Stimulated activated CD8-positive, alpha-beta memory T cell treated with anti-CD3 and anti-CD28 coated beads, Interleukin-15, amount 100 ng/mL, for 1 hour (primary cell): Measurements from ENCODE around the gene AUTS2.
"Not testable (repeated sequence)": the region's sequence is repeated elsewhere in the genome, so short reads cannot be mapped to it uniquely, and the experiment has no call there.

ENCODE experiments used
- DNase-seq: peaks from one replicate; pipeline ENCODE4 v3.0.0-alpha.2; 2020; ENCODE audit warnings: low read depth

AUTS2 gene

DNA sequence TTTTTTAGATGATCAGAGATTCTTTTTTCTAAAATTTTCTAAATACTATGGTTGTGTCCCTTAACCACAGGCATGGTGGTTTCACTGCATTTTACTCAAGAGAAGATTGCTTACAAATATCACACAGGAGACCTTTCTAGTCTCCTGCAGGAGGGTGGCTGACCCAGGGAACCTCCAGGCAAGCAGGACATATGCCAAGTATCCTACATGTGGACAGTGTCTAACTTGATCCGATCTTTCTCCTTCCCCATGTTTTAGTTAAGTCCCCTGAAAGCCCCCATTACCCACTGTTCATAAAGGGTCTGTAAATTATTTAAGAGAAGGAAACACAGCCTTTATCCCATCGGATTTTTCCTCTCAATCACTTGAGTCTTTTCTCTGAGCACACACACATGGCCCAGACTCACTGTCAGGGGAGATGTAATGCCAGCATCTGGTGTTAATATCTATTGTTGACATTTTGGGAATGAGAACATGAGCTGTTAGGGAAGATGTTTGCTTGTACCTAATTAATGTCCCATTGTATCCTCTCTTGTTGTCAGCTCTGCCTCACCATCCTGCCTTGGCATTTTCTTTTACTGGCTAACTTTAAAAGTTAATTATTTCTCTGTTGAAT is 755.2 kb downstream of the AUTS2 start:
- no peak for DNase-seq

DNA sequence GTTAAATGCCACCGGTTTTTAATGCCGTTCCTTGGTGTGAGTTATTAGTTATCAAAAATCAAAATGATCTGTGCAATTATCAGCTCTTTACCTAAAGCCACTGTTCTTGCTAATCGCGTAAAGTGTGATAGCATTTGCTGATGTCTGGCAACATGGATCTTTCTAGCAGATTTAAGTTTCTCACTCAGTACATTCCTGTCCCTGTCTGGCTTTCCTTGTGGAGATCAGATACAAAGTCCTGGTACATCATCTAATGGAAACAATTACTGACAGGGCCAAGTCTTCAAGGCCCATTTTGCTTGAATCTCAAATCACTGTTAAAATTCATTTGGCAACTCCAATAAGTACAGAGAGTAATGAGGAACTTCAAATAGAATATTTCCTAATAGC is 755.7 kb downstream of the AUTS2 start:
- DNase-seq: no peak

DNA sequence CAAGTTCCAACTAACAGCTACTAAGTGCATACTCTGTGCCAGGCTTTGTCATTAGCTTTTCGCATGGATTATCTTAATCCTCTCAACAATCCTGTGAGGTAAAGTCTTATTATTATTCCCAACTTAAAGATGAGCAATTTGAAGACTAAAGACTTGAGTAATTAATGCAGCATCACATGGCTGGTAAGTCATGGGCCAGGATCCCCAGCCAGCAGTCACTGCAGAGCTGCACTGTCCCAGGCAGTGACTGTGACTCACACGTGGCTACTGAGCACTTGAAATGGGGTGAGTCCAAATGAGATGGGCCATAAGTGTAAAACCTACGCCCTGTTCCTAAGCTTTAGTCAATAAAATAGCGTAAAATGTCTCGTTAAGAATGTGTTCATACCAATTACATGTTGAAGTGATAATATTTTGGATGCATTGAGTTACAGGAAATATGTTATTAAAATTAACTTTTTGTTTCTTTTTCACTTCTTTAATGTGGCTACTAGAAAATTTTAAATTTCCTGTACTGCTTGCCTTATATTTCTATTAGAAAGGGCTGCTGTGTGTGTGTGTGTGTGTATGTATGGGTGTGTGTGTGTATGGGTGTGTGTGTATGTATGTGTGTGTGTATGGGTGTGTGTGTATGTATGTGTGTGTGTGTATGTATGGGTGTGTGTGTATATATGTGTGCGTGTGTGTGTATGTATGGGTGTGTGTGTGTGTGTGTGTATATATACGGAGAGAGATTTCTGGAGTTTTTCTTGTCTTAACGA is 756.3 kb downstream of the AUTS2 start:
- DNase-seq: no peak

DNA sequence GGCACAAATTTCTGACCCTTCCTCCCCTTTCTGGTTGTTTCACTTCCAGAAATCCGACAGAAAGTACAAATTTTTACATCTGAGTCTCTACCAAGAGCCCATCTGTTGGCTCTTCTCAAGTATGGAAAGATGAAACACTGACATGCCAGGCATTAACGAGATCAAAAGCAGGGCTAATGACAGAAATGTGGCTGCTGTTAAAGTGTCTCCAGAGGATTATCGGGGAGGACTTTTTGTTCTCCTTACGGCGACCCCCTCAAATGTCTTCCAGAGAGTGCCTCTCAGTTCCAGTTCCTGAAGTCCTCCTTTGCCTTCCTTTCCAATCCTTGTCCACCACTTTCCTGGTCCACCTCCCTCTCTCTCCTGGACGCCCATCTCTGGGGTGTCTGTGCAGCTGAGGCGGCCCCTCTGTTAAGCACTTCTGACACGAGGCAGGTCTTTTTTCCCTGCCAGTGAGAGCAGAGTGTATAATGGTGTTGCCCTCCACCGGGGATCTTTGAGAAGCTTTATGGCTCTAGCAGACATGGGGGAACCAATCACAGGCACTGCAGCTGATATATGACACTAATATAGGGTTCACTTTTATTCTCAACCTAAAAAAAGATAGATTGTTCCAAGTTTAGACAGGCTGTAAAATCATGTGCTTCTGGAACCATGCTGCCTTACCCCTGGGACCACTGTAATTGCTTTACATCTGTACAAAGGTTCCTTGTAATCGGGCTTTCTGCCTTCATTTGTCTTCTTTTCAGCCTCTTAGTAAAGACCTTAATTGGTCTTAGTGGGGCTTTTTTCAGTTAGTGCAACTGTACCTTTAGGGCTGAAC is 757.1 kb downstream of the AUTS2 start:
- no peak for DNase-seq

DNA sequence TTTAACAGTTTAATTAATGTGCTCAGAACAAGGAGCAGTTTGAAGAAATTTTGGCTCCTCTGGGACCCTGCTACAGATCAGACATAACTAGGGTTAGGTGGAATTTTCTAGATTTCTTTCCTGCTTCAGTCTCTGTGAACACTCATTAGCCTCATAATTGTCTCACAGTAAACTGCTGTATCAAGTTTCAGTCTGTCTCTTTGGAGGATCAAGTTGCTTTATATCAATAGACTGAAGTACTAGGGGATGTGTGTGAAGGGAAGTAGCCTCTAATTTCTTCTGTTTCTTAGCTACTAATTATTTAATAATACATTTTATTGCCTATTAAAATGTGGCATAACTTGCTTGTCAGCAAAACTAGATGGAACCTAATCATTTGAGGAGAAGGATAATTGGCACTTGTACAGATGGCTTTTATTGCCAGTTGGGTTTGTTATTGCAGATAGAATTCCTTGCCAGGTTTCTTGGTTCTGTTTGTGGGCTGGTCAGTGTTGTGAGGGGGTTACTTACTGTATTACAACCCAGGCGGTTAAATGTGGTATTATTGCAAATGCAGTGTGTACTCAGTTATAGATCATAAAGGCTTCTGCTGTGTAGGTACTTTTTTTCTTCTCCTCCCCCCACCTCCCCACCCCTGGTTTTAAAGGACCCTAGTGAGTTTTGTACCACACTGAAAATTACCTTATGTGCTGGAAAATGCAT is 758.0 kb downstream of the AUTS2 start:
- DNase-seq: no peak

DNA sequence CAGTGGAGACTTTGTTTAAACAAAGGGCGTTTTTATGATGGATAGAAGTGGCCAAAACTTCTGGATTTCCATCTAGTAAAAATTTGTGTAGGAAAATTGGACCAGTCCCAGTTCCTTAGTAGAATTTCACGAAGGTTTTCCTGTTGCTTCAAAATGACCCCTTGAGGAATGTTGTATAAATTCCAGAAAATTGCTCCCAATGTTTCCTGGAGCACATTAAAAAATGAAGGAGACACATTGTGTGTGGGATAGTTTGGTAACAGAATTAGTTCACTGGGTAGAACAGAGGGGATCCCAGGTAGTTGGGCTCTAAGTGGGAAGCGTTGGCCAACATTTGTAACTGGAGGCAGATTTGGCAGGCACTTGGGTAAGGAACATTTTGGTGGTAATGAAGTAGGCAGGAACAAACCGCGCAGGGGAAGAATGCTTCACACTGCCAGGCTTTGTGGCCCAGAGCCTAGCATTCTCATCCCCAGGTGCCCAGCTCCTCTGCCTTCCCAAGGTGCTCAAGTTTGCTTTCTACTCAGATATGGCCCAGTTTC is 758.6 kb downstream of the AUTS2 start:
- no peak for DNase-seq

DNA sequence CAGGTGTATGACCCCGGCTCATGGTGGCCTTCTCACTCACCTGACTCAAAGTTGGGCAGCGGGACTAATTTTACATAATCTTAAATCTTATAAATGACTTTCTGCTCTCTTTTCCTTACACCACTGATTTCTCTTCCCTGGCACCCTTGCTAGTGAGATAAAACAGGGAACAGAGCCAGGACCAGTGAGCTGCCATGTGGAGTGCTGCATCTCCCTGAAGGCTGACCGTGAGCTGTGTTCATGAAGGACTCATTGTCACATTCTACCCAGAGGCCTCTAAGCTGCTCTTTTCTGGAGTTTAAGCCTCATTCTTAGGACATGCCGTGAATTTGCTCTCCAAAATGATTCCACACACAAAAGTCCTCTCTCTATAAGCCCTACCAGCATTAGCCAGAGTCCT is 762.3 kb downstream of the AUTS2 start:
- DNase-seq: no peak

DNA sequence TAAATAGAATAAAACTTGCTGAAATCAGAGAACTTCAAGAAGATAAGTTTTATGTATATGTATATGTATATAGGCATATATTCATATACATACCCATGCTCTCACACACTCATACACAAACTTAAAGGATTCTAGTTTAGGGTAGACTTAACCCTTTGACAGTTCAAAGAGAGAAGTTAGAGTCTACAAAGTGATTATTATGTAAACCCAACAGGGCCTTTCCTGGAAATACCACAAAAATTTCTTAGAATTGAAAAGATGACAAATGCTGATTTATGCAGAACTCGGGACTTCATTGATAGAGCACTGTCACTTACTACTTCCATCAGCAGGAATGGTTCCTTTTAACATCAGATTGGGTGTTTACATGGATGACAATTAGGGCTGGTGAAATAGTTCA is 763.5 kb downstream of the AUTS2 start:
- no peak for DNase-seq

DNA sequence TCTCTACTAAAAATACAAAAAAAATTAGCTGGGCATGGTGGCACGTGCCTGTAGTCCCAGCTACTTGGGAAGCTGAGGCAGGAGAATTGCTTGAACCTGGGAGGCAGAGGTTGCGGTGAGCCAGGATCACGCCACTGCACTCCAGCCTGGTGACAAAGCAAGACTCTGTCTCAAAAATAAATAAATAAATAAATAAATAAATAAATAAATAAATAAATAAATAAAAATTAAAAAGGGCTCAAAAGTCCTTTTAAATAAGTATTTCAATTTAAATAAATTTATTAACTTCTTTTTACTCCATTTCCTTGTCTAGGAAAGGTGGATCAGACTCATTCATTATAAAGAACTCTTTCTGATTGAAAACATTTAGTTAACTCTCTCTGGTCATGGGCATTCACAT is 766.1 kb downstream of the AUTS2 start:
- not testable (repeated sequence) for DNase-seq

DNA sequence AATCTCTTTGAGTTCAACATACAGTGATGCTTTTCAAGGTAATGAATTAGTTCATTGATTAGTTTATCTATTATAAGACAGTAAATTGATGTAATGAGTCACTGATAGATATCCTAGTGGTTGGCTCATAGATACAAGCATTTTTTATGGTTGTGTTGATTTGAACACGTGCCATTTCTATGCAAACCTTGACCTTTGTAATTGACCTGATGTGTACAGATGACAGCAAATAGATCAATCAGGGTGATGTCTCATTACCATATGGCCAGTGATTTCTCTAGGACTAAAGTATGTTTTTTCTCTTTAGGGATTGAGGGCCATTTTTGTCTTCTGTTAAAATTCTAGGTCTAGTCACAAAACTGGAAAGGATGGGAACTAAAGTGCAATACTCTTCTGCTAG is 773.4 kb downstream of the AUTS2 start:
- no peak for DNase-seq

DNA sequence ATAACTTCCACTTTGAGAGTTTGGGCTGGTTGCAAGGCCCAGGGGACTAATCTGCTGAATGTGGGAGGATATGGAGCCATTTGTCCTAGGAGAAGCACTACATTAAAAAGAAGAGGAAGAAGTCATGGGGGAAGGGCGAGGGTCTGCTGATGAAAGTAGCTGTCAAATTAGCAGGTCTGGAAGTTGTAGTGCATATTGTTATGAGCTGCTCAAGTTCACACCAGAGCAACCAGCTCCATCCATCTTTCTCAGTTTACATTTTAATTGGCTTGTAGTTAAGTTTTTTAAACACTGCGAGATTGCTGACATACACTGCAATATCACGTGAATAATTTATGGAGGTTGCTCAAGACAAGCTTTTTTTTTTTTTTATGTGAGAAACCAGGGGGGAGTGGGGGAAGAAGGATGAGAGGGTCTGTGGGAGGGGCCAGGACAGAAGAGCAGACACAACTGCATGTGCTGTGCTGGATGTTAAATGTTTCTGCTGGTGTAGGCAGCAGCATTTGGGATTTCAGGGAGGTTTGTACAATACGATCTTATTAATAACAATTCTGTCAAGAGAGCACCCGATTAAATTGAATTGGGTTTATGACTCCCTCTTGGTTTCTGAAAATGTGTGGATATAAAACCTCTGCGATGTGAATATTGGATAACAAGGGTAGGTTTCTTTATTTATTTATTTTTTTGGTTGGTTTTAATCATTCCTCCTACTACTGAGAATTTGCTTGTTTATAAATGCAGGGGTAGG is 774.7 kb downstream of the AUTS2 start:
- DNase-seq: no peak

DNA sequence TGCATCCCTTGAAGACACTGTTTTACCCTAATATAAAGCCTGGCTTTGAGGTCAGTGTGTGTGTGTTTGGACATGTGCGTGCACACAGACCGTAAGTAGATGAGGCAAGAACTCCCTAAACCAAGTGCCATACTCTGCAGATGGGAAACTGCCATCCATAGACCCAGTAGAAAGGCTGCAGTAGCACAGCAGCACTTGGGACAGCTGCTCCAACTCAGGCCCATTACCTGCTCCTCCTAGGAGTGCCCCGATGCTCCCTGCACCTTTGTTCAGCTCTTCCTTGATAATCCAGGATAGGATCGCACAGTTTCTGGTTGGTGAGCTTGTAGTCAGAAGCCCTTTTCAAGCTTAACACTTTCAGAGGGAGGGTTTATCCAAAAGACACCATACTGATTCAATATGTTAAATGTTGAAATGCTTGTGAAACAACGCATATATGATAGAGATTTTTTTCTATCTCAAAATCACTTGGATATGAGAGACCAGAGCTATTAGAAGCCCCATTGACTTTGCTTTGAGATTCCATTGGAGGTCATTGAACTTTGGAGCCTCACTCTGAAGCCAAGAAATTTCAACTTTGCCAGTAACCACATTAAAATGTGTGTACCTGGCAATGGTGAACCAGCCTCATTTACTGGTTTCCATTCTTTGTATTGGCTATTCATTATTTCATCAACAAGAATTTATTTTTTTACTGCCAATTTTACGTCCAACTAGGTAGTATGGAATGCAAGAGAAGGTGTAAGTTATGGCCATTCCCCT is 776.7 kb downstream of the AUTS2 start:
- DNase-seq: no peak

DNA sequence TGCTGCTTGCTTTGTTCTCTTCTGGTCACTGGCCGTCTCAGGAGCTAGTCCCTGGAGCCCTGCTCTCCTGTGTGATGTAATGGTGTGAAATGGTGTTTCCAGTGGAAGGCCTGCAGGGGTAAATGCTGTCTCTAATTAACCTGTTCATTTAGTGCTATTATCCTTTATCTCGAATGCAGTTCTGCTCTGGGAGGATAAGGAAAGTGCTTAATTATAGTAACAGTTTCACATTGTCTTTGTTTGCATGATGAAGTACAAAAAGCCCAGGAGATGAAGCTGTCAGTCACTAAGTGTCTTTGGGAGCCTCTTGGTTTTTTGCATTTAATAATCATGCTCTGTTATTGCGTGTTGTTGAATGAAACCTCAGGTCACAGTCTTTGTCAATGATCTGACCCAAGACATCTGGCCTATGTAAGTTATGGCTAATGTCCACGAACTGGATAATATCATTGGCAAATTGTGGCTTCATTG is 778.3 kb downstream of the AUTS2 start:
- DNase-seq: no peak

DNA sequence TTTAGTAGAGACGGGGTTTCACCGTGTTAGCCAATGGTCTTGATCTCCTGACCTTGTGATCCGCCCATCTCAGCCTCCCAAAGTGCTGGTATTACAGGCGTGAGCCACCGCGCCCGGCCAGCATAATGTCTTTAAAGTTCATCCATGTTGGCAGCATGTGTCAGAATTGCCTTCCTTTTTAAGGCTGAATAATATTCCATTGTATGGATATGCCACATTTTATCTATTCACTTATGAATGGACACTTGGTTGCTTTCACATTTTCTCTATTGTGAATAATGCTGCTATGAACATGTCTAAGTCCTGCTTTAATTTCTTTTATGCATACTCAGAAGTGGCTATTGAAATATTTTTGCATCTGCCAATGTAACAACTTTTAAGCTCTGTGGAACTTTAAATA is 779.7 kb downstream of the AUTS2 start:
- DNase-seq: no peak

DNA sequence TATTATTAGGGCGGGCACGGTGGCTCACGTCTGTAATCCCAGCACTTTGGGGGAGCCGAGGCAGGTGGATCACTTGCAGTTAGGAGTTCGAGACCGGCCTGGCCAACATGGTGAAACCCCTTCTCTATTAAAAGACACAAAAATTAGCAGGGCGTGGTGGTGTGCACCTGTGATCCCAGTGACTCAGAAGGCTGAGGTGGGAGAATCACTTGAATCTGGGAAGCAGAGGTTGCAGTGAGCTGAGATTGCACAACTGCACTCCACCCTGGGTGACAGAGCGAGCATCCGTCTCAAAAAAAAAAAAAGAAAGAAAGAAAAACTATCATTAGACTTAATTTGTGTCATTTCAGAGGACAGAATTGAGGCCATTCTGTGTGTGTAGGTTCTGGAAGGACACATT is 780.9 kb downstream of the AUTS2 start:
- no peak for DNase-seq

DNA sequence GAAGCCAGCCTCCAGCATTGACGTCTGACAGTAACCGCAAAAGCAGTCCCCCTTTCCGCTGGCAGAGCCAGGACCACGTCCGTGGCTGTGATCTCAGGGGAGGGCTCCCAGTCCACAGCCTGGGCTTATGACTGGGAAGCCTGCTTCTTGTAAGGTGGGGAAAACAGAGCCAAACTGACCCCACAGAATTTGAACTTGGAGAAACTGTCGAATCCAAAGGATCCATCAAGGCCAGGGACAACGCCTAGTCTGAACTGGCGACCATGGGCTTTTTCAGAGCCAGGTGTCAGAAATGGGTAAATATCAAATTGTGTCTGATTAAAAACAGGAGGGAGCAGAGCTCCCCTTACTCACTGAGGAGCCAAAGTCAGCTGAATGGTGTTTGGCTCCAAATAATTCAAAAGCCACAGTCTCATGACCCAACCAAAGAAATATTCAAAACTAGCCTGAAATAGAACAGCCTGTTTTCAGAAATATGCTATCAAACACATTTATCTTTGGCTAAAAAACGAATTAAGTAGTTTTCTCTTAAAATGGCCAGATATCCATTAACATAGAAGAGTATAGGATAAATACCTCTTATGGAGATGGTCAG is 782.2 kb downstream of the AUTS2 start:
- DNase-seq: no peak

DNA sequence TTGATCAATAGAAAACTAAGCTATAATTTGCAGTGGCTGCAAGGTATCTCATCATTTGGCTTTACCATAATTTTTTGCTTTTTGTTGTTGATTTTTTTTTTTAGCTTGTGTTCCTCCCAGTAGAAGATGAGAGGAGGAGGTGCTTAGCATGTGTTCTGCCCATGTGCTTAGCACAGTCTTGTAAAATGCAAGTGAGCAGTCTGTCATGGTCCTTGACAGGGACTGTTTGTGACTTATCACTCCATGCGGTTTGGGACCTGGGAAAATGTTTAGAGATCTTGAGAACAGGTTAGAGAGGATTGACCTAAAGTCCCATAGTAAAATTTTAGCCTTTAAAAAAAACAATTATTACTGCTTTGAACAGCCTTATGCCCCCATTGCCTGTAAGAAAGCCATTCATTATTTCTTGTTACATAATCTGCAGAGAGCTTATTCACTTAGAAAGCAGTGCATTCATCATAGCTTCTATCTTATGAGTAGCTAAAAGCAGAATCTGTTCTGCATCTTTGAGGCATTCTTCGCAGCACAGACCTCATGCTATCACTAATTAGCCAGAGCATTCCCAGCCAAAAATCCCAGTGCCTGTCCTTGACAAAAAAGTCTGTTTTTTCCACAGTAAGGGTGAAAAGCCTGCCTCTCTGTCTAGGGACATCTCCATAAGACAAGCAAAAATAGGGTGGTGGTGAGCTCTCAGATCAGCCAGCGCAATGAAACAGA is 784.9 kb downstream of the AUTS2 start:
- no peak for DNase-seq

DNA sequence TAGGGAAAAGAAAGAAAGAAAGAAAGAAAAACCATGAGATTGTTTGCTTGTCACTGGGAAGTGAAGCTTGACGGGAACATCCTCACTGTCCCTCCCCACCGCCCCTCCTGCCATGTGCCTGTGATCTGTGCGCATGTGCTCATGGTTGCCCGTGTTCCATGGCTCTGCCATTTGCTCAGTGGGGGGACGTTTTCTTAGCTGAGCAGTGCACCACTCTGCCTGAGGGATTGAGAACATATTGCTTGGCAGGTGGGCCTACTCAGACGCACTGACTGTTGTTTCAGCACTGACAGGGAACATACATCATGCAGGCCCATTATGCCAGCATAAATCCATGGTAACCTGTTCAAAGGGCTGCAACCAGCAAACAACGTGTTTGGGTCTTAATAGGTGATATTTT is 785.7 kb downstream of the AUTS2 start:
- no peak for DNase-seq

DNA sequence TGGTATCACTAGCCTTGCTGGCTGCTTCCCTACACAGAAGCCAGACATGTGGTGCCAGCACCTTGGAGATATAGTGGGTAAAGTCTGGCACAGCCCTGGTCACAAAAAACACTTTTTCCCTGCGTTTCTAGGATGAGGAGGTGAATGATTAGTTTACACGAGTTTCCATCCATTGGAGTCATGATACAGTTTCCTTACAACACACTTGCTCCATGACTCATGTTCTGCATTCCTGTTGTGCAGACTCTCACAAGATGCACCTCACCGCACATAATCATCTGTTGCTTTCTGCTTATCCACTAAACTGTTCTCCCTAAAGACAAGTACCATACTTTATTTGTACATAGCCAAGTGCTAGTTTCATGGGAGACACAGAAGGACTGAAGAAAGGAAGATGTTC is 786.6 kb downstream of the AUTS2 start:
- DNase-seq: no peak

DNA sequence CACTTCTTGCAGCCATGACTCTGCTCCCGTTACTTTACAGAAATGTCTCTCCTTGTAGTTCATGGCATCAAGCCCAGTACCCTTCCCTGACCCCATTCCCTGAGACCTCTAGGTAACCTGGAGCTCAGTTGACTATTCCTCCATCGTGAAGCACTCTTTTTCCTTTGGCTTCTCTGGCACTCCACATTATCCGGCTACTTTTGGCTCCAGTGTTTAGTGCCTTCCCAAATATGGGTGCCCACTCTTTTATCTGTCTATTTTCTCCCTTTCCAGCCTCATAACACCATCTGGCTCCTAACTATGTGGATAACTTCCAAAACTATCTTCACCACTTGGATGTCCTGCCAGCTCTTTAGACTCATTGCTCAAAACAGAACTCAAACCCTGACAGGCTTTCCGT is 788.9 kb downstream of the AUTS2 start:
- DNase-seq: no peak
